Smooth muscle cell (in vitro differentiated cells): ENCODE measurements around the gene ZNF423. TPM values are rescaled to one million over a fixed set of nuclear protein-coding genes. Genes with fewer than 3 reads are reported as not detected.

Experiments
- DNase-seq: peaks from one replicate; lab custom pipeline; 2025; ENCODE audit not compliant: unreplicated experiment; lab: John Stamatoyannopoulos, UW
- H2AFZ ChIP-seq: fragments of 200-600 bp; sonication (generic); 2 replicates; pipeline ENCODE4 v1.6.0; 2016; ENCODE audit warnings: antibody characterized with exemption, low read depth, mild to moderate bottlenecking
- H3F3A ChIP-seq: fragments of 200-600 bp; sonication (generic); 2 replicates; pipeline ENCODE4 v1.6.0; 2017; ENCODE audit warnings: antibody characterized with exemption, low read depth
- H3K27ac ChIP-seq: fragments of 200-600 bp; sonication (generic); 2 replicates; pipeline ENCODE4 v1.5.1; 2016; ENCODE audit warnings: low read depth, mild to moderate bottlenecking
- H3K27me3 ChIP-seq: fragments of 200-600 bp; sonication (generic); 2 replicates; pipeline ENCODE4 v1.6.1; 2016; ENCODE audit warnings: low read depth, mild to moderate bottlenecking
- H3K36me3 ChIP-seq: fragments of 200-600 bp; sonication (generic); 2 replicates; pipeline ENCODE4 v1.5.1; 2016; ENCODE audit warnings: low read depth
- H3K4me1 ChIP-seq: fragments of 200-600 bp; sonication (generic); 2 replicates; pipeline ENCODE4 v1.5.1; 2016; ENCODE audit warnings: low read depth
- H3K4me2 ChIP-seq: fragments of 200-600 bp; sonication (generic); 2 replicates; pipeline ENCODE4 v1.6.0; 2016; ENCODE audit warnings: mild to moderate bottlenecking
- H3K4me3 ChIP-seq: fragments of 200-600 bp; sonication (generic); 2 replicates; pipeline ENCODE4 v1.5.1; 2016; ENCODE audit warnings: mild to moderate bottlenecking
- H3K79me2 ChIP-seq: fragments of 200-600 bp; sonication (generic); 2 replicates; pipeline ENCODE4 v1.6.0; 2016; ENCODE audit warnings: low read depth, mild to moderate bottlenecking
- H3K9ac ChIP-seq: fragments of 200-600 bp; sonication (generic); 2 replicates; pipeline ENCODE4 v1.6.0; 2016; ENCODE audit warnings: low read depth
- H3K9me3 ChIP-seq: fragments of 200-600 bp; sonication (generic); replicated peaks from 2 replicates; pipeline ENCODE4 v1.5.1; 2016; ENCODE audit warnings: low read depth
- H4K20me1 ChIP-seq: fragments of 200-600 bp; sonication (generic); 2 replicates; pipeline ENCODE4 v1.6.0; 2016; ENCODE audit warnings: low read depth
- WGBS: methylation state at CpG from one replicate; pipeline ENCODE4 v1.1.7; 2016; ENCODE audit warnings: low lambda C conversion rate; 5-methylcytosine and 5-hydroxymethylcytosine counted together
- polyA plus RNA-seq: library from polyadenylated mRNA; unstranded; fragments of >200 nt; fragmentation: Nextera tagmentation; extraction: Ambion mirVana; gene quantifications from 2 replicates; pipeline ENCODE4 v1.2.1, GENCODE V29; 2016
- total RNA-seq: library from RNA; depleted of rRNA; stranded (reverse); fragments of >200 nt; gene quantifications from 2 replicates; pipeline ENCODE4 v1.2.3, GENCODE V29; 2014
- TF ChIP-seq, protein P1 (sequence below): fragments of 200-600 bp; sonication (generic); IDR thresholded peaks from 2 replicates; pipeline ENCODE4 v1.5.1; 2017; ENCODE audit warnings: borderline replicate concordance, mild to moderate bottlenecking, antibody characterized with exemption; ENCODE audit not compliant: insufficient read depth, poor library complexity, severe bottlenecking

The ZNF423 gene
- total and polyA plus RNA-seq, 2 experiments from 2014 or later = 6.9 to 7.0 TPM

DNA sequence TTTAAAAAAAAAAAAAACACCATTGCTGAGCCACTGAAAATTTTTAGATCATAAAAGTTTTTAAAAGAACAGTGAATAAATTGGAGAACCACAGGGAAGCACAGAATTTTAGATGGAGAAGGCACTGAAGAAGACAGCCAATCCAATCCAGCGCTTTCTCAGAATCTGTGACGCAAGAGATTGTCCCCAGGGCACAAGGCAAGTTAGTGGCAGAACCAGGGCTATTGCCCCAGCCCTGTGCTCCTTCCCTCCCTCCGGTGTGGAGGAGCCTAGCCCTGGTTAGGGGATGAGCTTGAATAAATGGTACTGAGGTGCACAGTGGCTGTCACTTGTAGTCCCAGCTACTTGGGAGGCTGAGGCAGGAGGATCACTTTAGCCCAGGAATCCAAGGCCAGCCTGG, 108.3 kb downstream of the ZNF423 start:
- no peaks in the 10 kb centered on the region for H3K27me3 ChIP-seq
- 94% methylated on average over 3 of the region's 3 CpGs for WGBS
- peaks cover 42% of the 10 kb centered on the region for H4K20me1 ChIP-seq

DNA sequence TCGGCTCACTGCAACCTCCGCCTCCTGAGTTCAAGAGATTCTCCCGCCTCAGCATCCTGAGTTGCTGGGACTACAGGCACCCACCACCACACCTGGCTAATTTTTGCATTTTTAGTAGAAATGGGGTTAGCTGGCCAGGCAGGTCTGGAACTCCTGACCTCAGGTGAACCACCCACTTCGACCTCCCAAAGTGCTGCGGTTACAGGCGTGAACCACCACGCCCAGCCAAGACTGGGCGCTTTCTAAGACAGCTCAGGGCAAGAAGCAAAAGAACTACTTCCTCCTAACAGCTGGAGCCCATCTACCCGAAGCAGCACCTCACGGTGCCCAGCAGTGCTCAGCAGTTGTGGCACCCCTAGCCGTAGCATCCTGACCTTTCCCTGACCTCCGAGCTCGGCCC, 109.4 kb downstream of the ZNF423 start:
- Histone ChIP-seq H3K4me1 (peaks cover 6% of the 10 kb centered on the region), H3K36me3 (no peaks in the 10 kb centered on the region), H3F3A (no peaks in the 10 kb centered on the region), H3K79me2 (no peaks in the 10 kb centered on the region), H4K20me1 (peaks cover 45% of the 10 kb centered on the region), H3K4me2 (no peak overlapping the region), H3K27me3 (no peaks in the 10 kb centered on the region), H3K27ac (no peak overlapping the region), H3K4me3 (no peak overlapping the region), H2AFZ (no peak overlapping the region), H3K9me3 (no peaks in the 10 kb centered on the region), H3K9ac (no peak overlapping the region)
- TF ChIP-seq, protein P1, sequence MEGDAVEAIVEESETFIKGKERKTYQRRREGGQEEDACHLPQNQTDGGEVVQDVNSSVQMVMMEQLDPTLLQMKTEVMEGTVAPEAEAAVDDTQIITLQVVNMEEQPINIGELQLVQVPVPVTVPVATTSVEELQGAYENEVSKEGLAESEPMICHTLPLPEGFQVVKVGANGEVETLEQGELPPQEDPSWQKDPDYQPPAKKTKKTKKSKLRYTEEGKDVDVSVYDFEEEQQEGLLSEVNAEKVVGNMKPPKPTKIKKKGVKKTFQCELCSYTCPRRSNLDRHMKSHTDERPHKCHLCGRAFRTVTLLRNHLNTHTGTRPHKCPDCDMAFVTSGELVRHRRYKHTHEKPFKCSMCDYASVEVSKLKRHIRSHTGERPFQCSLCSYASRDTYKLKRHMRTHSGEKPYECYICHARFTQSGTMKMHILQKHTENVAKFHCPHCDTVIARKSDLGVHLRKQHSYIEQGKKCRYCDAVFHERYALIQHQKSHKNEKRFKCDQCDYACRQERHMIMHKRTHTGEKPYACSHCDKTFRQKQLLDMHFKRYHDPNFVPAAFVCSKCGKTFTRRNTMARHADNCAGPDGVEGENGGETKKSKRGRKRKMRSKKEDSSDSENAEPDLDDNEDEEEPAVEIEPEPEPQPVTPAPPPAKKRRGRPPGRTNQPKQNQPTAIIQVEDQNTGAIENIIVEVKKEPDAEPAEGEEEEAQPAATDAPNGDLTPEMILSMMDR = no peak
- DNase-seq = no peak
- WGBS = 95% methylated on average over 13 of the region's 13 CpGs

More for the DNA sequence above, 108.3 kb downstream of the ZNF423 start:
- Histone ChIP-seq H3K27ac (no peak overlapping the region), H3K9ac (no peak overlapping the region), H3K4me1 (peaks cover 6% of the 10 kb centered on the region), H3F3A (no peaks in the 10 kb centered on the region), H2AFZ (no peak overlapping the region), H3K79me2 (no peaks in the 10 kb centered on the region), H3K4me3 (no peak overlapping the region), H3K9me3 (no peaks in the 10 kb centered on the region), H3K36me3 (no peaks in the 10 kb centered on the region), H3K4me2 (no peak overlapping the region)
- no peak for DNase-seq
- TF ChIP-seq, protein P1 = no peak

DNA sequence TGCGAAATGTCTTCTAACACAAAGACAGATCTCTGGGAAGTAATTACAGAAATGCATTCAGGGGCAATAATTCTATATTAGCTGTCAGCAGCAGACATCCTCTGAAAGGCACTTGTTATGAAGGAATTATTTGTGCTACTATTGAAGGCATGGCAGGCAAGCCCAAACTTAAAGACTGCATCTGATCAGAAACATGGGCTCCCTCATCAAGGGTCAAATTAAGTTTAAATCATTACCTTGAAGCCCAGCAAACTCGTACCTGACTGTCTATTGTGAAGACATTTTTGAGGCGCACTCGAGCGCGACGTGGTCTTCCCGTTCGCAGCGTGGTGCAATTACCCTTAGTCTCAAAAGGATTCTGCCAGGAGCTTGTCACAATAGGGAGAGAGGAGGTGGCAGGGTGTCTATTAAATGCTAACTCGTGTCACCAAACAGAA, 110.6 kb downstream of the ZNF423 start:
- Histone ChIP-seq H3K9me3 (no peaks in the 10 kb centered on the region), H2AFZ (no peak overlapping the region), H3K36me3 (no peaks in the 10 kb centered on the region), H3K79me2 (no peaks in the 10 kb centered on the region), H3F3A (no peaks in the 10 kb centered on the region), H3K4me1 (peaks cover 3% of the 10 kb centered on the region), H3K27ac (no peak overlapping the region), H3K4me2 (no peak overlapping the region), H3K4me3 (no peak overlapping the region), H3K9ac (no peak overlapping the region), H3K27me3 (no peaks in the 10 kb centered on the region), H4K20me1 (peaks cover 43% of the 10 kb centered on the region)
- TF ChIP-seq, protein P1 = no peak
- 94% methylated on average over 11 of the region's 11 CpGs for WGBS
- no peak for DNase-seq
